ENCODE measurements around the gene ARHGAP18. TPM values are rescaled to one million over a fixed set of nuclear protein-coding genes. Genes with fewer than 3 reads are reported as not detected.
A peak's percentile ranks its signal among the peaks of the same experiment; 100 is the strongest.
"Not testable (repeated sequence)": the region's sequence is repeated elsewhere in the genome, so short reads cannot be mapped to it uniquely, and the experiment has no call there.

The ARHGAP18 gene
- polyA plus RNA-seq, 3 donors: 31.9 to 40.5 (median 35.3) TPM

DNA sequence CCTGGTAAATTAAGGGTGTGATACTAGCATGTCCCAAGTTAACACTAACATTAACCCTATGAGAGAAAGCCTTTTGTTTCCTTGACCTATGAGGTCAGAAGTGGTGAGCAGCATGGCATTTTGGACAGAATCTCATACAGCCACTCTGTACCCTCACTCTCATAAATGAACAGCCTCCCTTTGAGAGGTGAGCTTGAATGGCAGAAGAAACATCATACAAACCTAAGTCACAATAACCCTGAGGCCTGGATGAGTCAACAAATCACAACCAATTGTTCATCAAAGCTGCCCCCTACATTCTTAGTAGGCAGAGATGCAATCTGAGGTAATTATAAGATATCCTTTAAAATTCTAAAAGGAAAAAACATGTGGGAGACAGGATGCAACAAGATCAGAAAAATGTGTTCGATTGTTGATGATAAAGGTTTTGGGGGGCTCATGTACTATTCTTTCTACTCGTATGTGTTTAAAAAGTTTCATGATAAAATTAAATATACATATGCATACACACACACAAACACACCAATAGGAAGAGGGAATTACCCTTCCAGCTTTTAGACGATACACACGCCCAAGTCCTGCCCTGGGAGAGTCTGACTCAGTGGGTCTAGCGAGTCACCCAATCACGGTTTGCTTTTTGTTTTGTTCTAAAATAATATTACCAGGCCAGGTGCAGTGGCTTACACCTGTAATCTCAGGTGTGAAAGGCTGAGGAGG is 117.3 kb downstream of the ARHGAP18 start:
- DNase-seq: no peak

DNA sequence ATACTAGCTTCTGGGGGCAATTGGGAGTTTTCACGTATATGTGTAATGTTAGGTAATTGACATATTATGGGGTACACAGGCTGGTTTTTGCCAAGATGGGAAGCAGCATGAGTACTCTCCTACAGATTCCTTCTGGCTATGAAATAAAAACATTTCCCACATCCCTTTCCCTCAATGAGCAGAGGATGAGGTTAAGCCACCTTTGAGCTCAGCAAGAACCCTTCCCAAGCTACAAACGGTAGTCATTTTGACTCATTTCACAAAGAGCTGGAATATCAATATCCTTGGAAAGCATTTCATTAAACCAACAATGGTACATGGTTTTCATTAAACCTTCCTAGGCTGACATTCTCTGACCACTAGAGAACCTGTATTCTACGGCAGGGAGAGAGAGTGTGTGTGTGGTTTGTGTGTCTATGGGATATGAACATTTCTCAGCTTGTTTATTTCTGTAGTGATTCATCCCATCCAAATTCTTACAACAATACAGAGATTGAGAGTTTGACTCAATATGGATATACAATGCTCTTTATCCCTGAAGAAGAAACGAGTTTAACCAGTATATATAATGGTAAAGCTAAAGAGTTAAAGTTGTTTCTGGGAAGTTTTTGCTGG is 119.5 kb downstream of the ARHGAP18 start:
- DNase-seq: no peak

DNA sequence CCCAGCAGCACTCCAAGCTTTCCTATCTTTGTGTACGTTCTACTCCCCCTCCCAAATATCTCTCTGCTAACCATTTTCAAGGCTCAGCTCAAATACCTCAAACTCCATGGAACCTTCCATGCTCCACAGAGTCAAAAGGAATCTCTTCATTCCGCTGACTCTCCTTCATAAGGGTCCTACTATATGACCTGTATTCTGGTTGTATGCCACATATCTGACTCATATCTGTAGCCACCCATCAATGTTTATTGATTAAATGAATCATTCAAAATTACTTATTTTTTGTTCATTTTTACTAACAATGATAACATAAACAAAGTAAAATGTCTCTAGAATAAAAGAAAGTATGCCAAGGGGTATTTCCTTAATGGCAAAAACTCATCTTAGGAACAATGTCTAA is 123.2 kb downstream of the ARHGAP18 start:
- no peak for DNase-seq

DNA sequence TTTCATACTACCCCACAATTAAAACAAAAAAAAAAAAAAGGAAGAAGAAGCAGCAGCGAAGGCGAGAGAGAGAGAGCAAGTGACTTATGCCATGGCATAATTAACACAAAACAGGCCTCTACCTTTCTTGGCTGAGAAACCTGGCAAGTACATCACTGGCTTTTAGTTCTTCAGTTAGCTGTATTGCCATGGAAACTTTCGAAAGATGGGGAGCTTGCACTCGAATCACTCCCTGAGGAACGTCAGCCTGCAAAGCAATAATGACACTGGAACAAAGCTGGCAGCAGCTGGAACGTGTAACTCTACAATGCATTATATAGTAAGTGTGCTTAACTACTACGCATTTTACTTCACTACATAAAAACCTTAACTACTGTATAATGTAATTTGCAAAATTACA is 126.1 kb downstream of the ARHGAP18 start:
- peak; percentile 68 for DNase-seq

DNA sequence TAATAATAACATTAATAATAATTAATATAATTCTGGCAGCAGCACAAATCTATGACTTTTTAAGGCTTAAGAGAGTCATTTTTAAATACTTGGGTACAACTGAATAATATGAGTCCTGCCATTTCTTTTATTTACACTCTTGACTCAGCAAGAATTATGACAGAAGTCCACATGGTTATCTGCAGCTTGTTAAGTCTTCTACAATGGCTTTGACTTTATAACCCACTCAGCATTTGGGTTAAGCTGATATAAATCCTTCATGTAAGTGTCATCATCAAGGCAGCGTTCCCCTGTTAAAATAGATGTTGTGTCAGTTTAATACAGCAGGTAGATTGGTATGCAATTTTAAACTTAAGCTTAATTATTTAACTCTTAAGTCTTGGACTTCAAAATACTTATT is 131.7 kb downstream of the ARHGAP18 start:
- DNase-seq: no peak

DNA sequence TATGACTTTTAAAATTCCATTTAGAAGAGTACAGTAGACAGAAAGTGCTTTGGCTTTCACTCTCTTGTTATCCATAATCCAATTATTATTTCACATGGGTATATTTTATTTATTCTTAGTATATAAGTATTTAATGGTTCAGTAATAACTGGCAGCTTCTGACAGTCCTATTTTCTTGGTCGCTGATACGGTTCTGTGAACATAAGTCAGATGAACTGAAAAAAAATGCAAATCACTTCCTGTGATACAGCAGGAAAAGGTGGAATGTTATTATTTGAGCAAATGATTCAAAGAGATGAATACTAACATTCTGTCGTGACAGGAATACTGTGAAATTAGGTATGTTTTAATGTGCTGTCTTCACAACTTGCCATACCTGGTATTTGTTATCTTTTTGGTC is 132.3 kb downstream of the ARHGAP18 start:
- no peak for DNase-seq

DNA sequence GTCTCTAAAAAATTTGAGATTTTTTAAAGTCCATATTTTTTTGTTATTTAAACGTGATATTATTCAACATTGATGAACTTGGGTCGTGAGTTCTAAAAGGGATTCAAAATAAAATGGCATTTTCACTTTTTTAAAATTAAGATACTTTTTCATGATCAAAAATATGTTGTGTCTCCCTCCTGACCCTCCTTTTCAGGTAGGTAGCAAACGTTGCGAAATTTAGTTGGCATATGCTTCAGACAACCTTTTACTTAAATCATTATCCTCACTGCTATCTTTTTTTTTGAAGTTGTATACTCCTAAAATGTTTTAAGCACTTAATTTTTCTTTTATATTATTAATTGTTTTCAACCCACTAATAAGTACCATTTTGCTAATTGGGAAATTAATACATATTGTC is 133.5 kb downstream of the ARHGAP18 start:
- DNase-seq: no peak

DNA sequence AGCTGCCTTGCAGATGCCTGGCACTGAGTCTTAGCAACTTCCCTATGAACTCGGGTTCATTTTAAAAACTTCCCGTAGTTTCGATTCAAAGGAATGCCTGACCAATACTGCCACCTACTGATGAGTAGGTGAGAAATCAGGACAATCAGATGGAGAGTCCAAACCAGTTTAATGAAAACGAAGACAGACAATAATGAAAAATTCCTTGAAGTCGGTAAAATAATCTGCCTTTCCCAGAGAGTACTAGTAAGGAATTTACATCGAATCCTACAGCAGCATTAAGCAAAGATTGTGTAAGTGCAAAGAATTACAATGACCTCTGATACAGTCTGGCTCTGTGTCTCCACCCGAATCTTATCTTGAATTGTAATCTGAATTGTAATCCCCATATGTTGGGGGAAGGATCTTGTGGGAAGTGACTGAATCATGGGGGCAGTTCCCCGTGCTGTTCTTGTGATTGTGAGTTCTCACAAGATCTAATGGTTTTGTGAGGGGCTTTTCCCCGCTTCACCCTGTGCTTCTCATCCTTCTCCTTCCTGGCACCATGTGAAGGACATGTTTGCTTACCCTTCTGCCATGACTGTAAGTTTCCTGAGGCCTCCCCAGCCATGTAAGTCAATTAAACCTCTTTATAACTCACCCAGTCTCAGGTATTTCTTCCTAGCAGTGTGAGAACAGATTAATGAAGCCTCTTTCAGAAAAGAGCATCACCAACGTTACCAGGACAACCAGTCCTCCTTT is 134.4 kb downstream of the ARHGAP18 start:
- peak; percentile 41 for DNase-seq

DNA sequence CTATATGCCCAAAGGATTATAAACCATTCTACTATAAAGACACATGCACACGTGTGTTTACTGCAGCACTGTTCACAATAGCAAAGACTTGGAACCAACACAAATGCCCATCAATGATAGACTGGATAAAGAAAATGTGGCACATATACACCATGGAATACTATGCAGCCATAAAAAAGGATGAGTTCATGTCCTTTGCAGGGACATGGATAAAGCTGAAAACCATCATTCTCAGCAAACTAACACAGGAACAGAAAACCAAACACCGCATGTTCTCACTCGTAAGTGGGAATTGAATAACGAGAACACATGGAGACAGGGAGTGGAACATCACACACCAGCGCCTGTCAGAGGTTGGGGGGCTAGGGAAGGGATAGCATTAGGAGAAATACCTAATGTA is 135.4 kb downstream of the ARHGAP18 start:
- not testable (repeated sequence) for DNase-seq

DNA sequence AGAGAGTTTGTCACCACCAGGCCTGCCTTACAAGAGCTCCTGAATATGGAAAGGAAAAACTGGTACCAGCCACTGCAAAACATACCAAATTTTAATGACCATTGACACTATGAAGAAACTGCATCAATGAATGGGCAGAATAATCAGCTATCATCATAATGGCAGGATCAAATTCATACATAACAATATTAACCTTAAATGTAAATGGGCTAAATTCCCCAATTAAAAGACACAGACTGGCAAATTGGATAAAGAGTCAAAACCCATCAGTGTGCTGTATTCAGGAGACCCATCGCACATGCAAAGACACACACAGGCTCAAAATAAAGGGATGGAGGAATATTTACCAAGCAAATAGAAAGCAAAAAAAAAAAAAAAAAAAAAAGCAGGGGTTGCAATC is 139.0 kb downstream of the ARHGAP18 start:
- not testable (repeated sequence) for DNase-seq

DNA sequence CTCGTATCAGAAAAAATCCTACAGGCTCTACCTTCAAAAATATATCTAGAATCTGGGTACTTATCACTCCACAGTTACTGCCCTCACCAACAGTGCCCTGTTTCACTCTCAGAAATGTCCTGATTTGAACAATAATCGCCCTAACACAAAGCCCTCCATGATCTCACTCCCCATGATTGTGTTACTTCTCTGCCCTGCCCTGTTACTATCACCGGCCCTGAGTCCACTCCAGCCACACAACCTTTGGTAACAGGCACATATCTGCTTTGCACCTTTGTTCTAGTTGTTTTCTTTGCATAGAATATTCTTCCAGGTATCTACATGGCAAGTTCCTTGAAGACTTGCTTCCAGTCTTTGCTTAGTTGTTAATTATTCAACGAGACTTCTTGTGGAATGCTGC is 142.0 kb downstream of the ARHGAP18 start:
- no peak for DNase-seq

DNA sequence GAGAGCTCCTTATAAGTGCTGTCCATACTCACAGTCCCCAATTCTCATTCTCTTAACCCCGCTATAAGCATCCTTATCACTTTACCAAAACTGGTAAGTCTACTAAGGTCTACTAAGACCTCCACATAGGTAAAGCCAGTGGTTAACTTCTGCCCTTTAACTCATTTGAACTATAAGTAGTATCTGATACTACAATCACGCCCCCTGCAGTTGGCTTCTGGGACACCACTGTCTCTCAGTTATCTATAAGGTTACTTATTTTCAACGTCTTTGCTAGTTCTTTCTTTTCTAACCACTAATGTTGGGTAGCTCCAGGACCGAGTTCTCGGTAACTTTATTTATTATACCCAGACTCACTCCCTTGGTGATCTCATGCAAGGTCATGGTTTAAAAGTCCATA is 142.6 kb downstream of the ARHGAP18 start:
- no peak for DNase-seq

DNA sequence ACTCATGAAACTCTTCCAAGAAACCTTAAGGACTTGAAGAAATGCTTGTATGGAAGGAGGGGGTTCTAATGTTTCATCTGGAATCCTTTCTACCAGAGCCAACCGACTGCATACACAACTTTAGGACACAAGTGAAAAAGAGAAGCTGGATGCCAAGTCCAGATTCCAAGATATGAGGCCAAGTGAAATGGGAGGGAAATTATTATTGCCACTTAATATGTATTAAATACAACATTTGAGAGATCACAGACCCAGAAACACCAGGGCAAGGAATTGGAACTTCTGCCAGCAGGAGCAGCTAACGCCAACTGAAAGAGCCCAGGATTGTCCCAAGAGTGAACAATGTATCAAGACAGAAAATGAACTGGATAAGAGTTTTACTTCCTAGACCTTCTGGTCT is 144.2 kb downstream of the ARHGAP18 start:
- DNase-seq: no peak

DNA sequence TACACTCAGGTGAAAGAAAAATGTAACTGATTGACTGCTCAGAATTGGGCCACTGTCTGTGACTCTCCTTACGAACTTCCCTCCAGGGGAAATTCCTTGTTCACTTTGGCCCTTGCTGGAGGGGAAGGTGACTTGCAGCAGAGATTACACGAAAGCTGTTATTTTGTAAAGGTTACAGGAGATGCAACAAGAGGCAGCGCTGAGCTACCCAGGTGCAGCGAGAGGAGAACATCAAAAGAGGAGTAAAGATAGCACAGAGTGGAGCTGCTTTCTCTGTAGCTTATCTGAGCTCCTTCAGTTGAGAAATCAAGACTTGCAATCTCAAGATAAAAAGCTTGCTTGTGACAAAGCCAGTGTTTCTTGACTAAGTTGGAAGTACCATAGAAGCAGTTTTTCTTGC is 144.6 kb downstream of the ARHGAP18 start:
- DNase-seq: no peak

DNA sequence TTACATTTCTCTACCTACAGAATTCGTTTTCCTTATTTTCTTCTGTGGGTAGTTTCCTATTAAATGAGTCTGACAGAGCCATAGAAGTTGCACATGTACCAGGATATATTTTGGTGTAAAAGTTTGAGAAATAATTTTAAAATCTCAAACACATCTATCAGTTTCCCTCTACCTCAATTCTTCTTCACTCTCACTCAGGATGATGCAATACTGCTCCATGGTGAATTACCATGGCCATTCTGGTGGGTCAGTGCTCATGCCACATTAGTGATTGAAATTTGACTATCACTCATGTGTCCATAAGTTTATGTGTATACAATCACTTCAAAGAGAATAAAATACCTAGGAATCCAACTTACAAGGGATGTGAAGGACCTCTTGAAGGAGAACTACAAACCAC is 151.7 kb downstream of the ARHGAP18 start:
- no peak for DNase-seq

DNA sequence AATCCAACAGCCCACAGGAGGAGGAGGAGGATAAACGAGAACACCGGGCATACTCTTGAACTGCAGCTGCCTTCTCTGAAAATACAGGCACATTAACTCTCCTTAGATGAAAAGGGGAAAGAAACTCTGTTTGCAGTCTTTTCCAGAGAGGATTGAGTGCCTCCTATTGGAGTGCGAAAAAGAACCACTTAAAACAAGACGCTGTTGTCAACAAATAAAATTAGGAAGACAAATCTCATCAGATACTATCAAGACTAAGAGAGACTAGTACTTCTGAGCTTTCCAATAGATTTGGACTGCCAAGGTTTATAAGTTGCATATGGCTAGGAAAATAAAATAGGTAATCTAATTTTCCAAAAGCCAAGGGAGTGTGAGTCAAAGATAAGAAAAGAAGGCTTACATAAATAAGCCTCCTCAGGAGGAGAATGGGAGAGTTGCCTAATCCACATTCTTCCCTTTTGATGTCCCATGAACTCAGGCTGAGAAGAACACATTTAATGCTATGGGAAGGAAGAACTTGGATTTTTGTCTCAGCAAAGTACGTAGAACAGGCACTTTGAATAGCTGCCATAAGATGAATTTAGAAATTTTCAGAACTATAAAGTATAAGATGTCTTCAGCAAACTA is 154.7 kb downstream of the ARHGAP18 start:
- DNase-seq: no peak

DNA sequence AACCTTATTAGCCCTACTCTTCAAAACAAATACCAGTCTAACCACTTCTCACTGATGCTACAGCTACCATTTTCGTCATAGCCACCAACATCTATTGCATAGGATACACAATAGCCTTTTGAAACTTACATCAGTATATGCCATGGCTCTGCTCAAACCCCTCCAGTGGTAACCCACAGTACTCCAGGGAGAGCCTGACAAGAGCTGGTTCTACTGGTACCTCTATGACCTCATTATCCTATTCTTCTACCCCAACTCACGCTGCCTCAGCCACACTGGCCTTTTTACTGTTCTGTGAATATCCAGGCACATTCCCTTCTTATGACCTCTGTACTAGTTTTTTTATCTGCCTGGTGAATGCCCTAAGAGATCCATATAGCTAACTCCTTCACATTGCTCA is 157.6 kb downstream of the ARHGAP18 start:
- DNase-seq: no peak

DNA sequence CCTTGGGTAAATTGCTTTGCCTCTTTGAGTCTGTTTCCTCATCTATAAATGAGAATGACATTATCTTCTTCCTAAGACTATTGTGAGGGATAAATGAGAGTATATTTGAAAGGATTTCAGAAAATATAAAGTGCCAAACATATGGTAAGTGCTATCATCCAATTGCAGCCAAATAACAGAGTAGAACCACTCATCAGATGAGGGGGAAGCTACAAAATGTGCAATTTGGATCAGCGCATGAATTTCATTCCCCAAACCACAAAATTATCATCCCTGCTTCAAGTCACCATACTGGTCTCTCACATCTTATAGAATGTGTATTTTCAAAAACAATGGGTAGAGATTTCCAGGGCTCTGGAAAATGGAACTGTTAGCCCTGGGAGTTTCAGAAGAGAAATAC is 158.5 kb downstream of the ARHGAP18 start:
- no peak for DNase-seq

DNA sequence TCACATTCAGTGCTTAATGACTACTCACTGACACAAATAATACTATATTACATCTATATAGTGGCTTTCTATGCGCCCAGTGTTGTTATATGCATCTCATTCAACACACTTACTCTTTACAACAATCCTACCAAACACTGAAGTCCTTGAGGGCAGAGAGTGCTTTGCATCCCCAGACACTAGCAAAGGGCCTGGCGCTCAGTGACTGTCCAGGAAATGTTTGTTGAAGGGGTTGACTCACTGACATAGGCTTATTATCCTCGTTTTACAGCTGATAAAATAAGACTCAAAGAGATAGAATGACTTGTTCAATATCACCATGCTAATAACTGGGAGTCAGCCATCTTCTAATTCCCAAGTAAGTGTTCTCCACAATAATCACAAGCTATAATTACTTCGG is 163.3 kb downstream of the ARHGAP18 start:
- DNase-seq: no peak

DNA sequence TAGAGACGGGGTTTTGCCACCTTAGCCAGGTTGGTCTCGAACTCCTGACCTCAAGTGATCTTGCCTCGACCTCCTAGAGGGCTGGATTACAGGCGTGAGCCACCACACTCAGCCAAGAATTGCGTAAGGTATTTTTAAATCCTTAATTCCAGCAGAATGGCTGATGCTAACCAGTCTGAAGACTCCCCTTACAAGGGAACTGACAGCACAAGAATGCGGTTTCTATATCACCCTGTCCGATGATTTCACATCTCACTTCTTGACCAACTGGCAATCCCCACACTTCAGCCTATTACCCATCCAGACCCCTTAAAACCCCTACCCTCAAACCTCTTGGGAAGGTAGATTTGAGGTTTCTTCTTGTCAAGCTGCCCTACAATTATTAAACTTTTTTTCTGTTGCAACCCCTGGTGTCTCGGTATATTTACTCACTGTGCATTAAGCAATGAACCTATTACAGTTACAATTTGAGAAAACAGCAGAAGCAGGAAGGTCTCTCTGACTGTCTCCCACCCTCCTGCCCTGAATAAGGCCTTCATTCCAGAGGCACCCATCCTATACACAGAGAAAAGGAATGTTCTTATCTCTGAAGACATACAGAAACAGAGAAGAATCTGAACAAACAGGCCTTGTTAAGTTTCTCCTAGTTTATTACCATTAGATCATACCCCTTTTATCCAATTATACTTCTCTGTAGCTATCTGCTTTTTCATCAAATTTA is 164.9 kb downstream of the ARHGAP18 start:
- DNase-seq: no peak

DNA sequence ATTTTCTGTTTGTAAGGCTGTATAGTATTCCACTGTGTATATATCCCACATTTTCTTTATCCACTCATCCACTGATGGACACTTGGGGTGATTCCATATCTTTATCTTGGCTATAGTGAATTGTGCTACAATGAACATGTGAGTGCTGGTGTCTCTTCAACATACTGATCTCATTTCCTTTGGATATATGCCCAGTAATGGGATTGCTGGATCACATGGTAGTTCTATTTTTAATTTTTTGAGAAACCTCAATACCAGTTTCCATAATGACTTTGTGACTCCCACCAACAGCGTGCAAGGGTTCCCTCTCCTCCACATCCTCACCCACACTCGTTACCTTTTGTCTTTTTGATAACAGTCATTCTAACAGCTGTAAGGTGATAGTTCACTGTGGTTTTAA is 166.0 kb downstream of the ARHGAP18 start:
- no peak for DNase-seq

DNA sequence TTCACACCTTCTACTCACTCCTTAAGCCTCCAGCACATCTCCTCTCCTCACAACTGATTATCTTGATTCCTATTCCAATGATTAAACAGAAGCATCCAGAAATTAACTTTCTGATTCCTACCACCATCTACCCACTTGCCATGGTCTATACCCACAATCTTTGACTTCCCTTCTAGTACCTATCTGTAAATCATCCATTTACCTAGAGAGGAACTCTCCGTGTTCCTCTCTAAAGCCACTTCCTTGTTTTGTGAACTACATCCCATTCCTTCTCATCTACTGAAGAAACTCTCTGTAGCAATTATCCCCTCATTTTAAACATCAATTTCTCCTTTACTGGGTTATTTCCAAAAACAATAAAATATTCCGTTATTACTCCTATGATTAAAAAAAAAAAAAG is 167.3 kb downstream of the ARHGAP18 start:
- DNase-seq: no peak
